HG02943 (cell line): Measurements from ENCODE around the gene SPEN.
"Not testable (repeated sequence)": the region's sequence is repeated elsewhere in the genome, so short reads cannot be mapped to it uniquely, and the experiment has no call there.

Experiments
- ATAC-seq: cut with Tn5 transposase; IDR thresholded peaks from one replicate; pipeline ENCODE4 v1.9.1; 2021; ENCODE audit warnings: mild to moderate bottlenecking, low read depth, moderate library complexity; ENCODE audit not compliant: unreplicated experiment

Gene SPEN

GRCh38 chr1:15974855-15975254, 127.3 kb downstream of the SPEN start:
- ATAC-seq, result no peak

- no peak for ATAC-seq
Measured at GRCh38 chr1:15975358-15975804, 127.9 kb downstream of the SPEN start.

DNA sequence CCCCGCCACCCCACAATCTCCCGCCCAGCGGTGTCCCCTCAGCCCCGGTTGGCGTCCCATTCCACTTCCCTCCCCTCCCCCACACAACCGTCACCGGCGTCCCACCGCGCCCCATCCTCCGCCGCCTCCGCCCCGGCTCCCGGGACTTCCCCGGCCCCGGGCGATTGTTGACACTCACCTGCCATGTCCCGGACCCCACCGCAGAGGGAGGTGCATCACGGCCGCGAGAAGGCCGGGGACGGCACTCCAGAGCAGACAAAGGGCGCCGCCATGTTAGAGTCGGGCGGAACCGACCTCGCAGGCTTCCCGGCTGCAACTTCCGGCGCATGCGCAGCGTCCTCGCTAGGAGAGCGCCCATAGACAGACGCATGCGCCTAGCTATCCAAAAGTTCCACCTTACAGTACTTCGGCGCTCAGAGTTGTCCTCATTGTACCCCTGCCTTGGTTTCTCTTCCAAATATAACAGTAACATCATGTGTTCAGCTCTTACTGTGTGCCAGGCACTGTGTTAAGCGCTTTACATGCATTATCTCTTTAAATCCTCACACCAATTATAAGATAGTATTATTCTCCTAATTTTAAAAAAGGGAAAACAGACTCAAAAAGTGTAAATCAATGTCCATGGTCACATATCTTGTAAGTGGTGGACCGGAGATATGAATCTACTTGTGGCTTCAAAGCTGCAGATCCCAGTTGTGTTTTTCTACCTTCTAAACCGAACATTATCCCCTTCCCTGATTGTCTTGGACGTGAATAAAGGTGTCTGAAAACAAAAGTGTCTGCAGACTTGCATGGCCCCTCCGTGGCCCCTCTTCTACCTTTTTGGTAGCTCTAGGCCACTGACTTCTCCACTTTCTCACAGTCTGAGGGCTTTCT, 128.5 kb downstream of the SPEN start, which contains the start of gene ZBTB17:
Gene ZBTB17 (minus strand): TSS at position 297 of the 876 bp plus-strand sequence. CDS start 27,606 bp downstream, outside the sequence.
- no peak for ATAC-seq

DNA sequence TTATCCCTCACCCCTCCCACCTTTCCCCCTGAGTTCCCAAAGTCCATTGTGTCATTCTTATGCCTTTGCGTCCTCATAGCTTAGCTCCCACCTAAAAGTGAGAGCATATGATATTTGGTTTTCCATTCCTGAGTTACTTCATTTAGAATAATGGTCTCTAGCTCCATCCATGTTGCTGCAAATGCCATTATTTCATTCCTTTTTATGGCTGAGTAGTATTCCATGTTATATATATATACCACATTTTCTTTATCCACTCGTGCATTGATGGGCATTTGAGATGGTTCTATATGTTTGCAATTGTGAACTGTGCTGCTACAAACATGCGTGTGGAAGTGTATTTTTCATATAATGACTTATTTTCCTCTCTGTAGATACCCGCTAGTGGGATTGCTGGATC, 130.4 kb downstream of the SPEN start:
- ATAC-seq, result not testable (repeated sequence)

DNA sequence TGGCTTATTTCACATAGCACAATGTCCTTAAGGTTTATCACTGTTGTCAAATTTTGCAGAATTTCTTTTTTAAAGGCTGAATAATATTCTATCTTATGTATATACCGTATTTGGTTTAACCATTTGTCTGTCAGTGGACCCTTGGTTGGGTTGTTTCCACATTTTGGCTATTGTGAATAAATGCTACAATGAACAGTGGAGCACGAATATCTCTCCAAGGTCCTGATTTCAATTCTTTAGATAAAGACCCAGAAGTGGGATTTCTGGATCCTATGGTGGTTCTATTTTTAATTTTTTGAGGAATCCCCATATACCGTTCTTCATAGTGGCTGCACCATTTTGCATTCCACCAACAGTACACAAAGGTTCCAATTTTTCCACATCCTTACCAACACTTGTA, 134.2 kb downstream of the SPEN start:
- ATAC-seq, result no peak

DNA sequence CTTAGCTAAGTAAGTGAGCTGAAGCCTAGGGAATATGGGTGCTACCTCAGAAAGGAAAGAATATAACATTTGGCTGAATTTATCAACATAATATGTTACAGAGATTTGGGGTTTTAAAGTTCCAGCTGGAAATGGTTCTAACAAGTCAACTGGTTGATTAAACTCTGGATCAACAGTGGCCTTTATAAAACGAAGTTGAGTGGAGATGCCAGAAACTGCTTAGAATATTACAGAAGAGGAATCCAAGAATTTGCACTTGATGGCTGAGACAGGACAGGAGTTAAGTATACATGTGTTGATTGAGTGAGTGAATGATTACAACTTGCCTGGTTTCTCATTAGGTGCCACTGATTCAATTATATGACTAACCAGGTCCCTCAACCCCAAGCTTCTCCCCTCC, 135.8 kb downstream of the SPEN start:
- no peak for ATAC-seq

- ATAC-seq, result no peak
Measured at GRCh38 chr1:15985611-15986297, 138.2 kb downstream of the SPEN start.

- no peak for ATAC-seq
Measured at GRCh38 chr1:15988856-15989736, 141.6 kb downstream of the SPEN start.

DNA sequence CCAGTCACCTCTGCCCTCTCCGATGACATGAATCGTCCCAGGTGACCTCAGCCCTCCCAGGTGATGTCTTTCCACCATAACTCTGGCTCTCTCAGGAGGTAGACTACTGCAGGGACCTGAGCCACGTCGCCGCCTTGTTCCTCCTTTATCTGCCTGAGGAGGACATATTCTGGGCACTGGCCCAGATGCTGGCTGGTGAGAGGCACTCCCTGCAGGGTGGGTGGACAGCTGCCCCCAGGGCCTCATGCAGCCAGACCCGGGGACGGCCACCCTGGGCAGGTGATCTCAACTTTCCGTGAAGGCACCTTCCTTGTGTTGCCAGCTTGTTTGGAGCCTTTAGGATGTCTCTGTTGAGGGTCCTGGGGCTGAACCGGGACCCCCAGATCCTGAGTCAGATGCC, 142.3 kb downstream of the SPEN start:
- ATAC-seq, result no peak
